ENCODE results near the gene FUT8.
A peak's percentile ranks its signal among the peaks of the same experiment; 100 is the strongest.
"Not testable (repeated sequence)": the region's sequence is repeated elsewhere in the genome, so short reads cannot be mapped to it uniquely, and the experiment has no call there.

Gene FUT8

DNA sequence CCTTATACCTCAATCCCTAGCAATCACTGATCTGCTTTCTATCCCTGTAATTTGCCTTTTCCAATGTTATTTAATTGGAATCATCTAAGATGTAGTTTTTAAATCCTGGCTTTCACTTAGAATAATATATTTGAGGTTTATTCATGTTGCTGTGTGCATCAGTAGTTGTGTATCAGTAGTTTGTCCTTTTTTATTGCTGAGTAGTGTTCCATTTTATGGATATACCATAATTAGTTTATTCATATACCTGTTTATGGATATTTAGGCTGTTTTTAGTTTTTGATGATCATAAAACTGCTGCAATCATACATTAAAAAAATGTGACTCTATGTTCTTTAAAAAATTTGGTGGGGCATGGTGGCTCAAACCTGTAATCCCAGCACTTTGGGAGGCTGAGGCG is 43.7 kb downstream of the FUT8 start:
- DNase-seq: no peak

- DNase-seq: no peak
Measured at GRCh38 chr14:65461730-65462129, 49.2 kb downstream of the FUT8 start.

DNA sequence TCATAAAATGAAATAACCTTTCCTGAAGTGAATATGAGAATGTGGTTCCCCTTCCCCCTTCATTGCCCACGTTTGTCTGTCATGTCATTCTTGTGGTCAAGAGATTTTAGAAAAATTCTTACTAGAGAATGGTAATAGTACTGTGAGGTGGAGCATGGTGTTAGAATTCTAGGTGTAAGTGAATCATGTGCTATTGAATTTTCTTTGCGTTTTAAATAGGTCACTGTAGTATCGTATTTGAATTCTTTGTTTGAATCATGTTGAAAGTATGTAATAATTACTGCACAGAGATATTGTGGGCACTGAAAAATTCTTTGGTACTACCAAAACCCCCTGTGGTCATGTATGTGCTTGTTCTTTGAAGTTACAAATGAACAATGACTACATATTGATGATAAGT is 49.9 kb downstream of the FUT8 start:
- DNase-seq: no peak

DNA sequence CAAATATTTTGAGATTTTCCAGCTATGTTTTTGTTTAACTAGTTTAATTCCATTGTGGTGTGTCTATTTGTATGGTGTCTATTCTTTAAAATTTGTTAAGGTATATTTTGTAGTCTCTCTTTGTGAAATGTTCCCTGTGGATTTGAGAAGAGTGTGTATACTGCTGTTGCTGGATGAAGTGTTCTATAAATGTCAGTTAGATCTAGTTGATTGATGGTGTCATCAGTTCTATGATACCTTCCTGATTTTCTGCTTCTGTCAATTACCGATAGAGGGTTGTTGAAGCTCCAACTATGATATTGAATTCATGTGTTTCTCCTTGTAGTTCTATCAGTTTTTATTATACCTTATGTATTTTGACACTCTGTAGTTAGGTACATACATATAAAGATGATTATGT is 53.1 kb downstream of the FUT8 start:
- DNase-seq: no peak

GRCh38 chr14:65467926-65468325 is 55.4 kb downstream of the FUT8 start:
- DNase-seq: not testable (repeated sequence)

DNA sequence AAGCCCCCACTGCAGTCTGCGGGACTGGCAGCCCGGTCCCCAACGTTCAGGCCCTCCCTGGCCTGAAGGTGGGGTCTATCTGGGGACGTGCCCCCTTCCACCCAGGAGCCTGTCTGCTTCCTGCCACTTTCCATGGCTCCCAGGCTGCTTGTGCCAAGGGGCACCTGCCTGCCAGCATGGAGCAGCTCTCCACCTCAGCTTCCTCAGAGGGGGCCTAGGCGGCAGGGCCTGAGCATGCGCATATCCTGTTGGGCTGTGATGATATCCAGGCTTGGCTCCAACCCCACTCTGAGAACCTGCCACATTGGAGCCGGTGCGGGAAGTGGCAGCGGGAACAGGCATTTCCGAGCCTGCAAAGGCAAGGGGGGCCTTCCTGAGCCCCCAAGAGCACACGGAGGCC is 57.4 kb downstream of the FUT8 start:
- no peak for DNase-seq

DNA sequence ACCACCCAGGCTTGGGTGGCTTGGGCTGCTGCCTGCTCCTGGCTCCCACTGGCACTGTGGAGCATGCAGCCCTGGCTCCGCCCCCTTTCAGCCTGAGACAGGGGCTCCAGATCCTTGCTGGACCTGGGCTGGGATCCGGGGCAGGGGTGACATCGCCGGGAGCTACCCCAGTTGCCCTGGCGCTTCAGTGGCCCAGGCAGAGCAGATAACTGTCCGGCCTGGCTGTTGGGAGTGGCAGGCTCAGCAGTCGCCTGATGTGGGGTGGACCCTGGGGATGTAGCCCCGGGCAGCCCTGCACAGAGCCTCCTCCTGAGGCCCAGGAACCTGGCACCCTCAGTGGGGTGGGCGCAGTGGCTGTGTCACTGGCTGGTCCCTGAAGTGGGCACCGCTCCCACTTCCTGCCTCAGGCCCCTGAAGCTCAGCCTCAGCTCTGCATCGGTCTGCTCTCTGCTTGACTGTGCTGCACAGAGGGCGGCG is 57.9 kb downstream of the FUT8 start:
- no peak for DNase-seq

- DNase-seq: no peak
Measured at GRCh38 chr14:65471038-65471878, 58.7 kb downstream of the FUT8 start.

GRCh38 chr14:65472189-65472588 is 59.7 kb downstream of the FUT8 start:
- DNase-seq: no peak

DNA sequence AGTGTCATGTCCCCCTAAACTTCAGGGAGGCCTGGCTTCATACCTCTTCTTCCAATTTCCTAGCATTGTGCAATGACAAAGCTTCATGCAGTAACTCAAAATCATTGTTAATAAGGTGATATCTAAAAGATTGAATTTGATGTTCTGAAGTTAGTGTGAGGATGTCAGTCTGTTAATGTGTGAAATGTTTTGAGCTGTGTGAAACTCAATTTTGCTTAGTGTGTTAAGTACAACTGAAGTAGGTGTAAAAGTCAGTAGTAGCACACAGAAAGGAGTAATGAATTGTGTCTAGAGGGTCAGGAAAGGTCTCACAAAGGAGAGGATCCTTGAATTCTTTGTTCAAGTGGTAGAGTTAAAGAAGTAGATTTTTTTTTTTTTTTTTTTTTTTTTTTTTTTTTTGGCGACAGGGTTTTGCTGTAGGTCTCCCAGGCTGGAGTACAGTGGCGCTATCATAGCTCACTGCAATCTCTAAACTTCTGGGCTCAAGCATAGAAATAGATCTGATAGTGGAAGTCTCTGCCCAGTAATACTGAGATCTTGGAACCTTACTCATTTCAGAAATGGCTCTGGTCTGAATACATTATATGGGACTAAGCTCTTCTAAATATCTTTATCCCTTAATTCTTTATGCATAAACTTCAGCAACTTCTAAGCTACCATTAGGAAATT is 63.9 kb downstream of the FUT8 start:
- DNase-seq: no peak

GRCh38 chr14:65476942-65477318 is 64.4 kb downstream of the FUT8 start:
- no peak for DNase-seq

DNA sequence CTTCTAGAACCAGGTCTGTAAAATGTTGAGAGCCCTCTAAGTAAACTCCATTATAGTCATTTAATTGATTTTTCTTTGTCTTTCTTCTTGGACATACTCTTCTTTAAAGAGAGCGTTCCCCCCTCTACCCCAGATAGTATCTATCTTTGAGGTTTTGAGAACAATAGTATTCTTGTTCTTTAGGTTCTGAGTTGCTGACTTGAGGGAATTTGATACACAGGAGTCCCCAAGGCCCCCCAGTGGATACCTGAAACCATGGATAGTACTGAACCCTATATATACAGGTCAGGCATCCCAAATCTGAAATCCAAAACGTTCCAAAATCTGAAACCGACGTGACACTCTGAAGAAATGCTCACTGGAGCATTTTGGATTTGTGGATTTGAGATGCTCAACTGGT is 65.5 kb downstream of the FUT8 start:
- DNase-seq: no peak

DNA sequence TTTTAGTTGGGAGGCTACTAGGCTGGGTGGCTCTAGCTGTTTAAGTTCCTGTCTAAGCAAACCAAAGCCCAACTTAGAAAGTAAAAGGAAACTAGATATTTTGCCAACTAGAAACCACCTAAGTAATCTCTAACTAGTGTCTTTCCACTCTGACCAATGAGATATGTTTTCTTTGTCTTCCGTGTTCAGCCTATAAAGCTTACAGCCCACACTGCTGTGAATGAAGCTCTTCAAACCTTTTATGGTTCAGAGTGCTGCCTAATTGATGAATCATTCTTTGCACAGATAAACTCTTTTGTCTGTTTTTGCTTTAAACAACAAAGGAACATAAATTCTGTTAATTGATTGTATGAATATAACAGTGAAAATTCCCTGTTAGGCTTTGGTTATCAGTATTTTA is 66.1 kb downstream of the FUT8 start:
- peak; percentile 49 for DNase-seq

DNA sequence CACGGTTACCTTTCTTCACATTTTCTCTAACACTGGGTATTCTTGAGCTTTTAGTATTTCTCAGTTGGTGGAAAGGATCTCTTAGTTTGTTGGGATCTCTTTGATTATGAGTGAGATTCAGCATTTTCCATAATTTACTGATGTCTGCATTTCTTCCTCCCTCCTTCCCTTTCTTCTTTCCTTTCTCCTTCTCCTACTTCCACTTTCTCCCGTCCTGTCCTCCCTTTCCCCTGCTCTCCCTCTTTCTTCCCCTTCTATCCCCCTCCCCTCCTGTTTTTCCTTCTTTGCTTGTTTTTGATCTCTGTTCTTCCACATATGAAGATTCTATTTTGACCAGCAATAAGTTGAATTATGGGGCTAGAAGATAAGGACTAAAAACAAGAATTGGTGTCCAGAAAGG is 66.9 kb downstream of the FUT8 start:
- DNase-seq: no peak

- DNase-seq: no peak
Measured at GRCh38 chr14:65482757-65483438, 70.4 kb downstream of the FUT8 start.

- DNase-seq: no peak
Measured at GRCh38 chr14:65483647-65484046, 71.1 kb downstream of the FUT8 start.

DNA sequence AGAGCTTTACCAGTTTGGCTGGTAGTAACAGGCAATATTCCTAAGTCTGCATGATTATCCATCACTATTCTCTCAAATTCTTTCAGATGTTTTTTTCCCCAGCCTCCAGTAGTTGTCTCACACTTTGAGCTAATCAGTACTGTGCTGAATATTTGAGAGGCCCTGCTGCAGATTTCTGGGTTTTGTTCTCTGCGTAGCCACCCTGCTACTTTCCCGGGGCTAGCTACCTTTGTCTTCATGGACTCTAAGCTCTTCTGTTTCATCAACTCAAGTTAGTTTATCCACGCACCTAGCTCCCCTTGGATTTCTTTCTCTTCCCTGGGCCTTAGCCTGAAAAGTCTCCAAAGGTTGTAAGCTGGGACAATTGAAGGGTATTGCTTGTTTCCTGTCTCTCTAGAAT is 73.0 kb downstream of the FUT8 start:
- no peak for DNase-seq

DNA sequence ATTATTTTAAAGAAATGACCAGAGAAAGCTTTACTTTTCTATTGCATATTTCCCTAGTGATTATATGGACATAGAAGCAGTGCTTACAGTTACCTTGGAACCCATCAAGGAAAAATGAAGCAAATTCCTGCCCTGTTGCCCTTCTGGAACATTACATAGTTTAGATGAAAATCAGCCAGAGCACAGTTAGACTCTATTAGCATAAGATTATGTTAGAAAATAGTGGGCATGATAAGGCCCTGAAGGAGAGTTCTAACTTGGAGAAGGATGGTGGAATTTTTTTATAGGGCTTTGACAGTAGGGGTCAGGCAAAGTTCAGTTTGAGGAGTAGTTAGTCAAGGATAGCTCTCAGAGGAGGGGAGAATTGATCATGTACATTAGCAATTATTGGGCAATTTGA is 74.3 kb downstream of the FUT8 start:
- DNase-seq: no peak

GRCh38 chr14:65487783-65488494 is 75.4 kb downstream of the FUT8 start:
- DNase-seq: no peak

- DNase-seq: no peak
Measured at GRCh38 chr14:65491274-65491673, 78.7 kb downstream of the FUT8 start.

- DNase-seq: no peak
Measured at GRCh38 chr14:65492266-65492665, 79.7 kb downstream of the FUT8 start.

- no peak for DNase-seq
Measured at GRCh38 chr14:65495196-65495595, 82.7 kb downstream of the FUT8 start.

Measured in CD4-positive, alpha-beta T cell treated with Interleukin-4 for 4 hours (primary cell).